Upper lobe of left lung (tissue), 4 donors: ENCODE results near the gene KLHL29.

ENCODE experiments used
- EP300 ChIP-seq, 4 donors: sonication (generic); formaldehyde crosslinking; IDR thresholded peaks; one replicate each; pipeline ENCODE4 v1.5.1; 2017; ENCODE audit warnings: antibody characterized with exemption in 4 of 4, control low read depth in 2 of 4
- POLR2A ChIP-seq, 4 donors: fragments of 450-650 bp; IDR thresholded peaks; one replicate each; pipeline ENCODE4 v1.5.1; 2016 to 2017; ENCODE audit warnings: antibody characterized with exemption in 4 of 4, mild to moderate bottlenecking in 2 of 4
- POLR2AphosphoS5 ChIP-seq, 2 donors: sonication (generic); formaldehyde crosslinking; IDR thresholded peaks; one replicate each; pipeline ENCODE4 v1.5.1; 2017; ENCODE audit warnings: antibody characterized with exemption in 2 of 2
- TF ChIP-seq, protein P1 (sequence below), 6 experiments: fragments of 450-650 bp in 4 of 6; fragments of 200-600 bp in 2 of 6; sonication (generic) in 2 of 6; IDR thresholded peaks; one replicate each; pipeline ENCODE4 v1.5.1; 2016 to 2019; ENCODE audit warnings: antibody characterized with exemption in 6 of 6

DNA sequence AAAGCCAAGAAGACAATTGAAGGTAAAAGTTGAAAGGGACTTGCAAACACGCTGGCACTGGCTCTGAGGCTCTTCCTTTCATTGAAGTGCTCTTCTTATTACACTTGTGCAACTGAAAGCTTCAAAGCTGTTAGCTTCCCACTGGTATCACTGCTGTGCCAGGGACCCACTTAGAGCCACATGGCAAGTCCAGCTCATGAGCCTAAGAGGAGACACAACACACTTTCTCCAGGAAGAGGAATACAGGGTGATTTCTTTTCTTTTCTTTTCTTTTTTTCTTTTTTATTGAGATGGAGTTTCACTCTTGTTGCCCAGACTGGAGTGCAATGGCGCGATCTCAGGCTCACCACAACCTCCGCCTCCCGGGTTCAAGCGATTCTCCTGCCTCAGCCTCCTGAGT, 323.8 kb downstream of the KLHL29 start:
- TF ChIP-seq, protein P1, sequence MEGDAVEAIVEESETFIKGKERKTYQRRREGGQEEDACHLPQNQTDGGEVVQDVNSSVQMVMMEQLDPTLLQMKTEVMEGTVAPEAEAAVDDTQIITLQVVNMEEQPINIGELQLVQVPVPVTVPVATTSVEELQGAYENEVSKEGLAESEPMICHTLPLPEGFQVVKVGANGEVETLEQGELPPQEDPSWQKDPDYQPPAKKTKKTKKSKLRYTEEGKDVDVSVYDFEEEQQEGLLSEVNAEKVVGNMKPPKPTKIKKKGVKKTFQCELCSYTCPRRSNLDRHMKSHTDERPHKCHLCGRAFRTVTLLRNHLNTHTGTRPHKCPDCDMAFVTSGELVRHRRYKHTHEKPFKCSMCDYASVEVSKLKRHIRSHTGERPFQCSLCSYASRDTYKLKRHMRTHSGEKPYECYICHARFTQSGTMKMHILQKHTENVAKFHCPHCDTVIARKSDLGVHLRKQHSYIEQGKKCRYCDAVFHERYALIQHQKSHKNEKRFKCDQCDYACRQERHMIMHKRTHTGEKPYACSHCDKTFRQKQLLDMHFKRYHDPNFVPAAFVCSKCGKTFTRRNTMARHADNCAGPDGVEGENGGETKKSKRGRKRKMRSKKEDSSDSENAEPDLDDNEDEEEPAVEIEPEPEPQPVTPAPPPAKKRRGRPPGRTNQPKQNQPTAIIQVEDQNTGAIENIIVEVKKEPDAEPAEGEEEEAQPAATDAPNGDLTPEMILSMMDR (IDR thresholded peaks at IDR 0.05), result no peak
- TF ChIP-seq POLR2AphosphoS5 (IDR thresholded peaks at IDR 0.05) (no peak), POLR2A (IDR thresholded peaks at IDR 0.05) (no peak), EP300 (IDR thresholded peaks at IDR 0.05) (no peak)
